ENCODE results near the gene MAP3K10. TPM values are rescaled to one million over a fixed set of nuclear protein-coding genes. Genes with fewer than 3 reads are reported as not detected.

The MAP3K10 gene
- 7.1 and 7.7 TPM in 2 replicates for total RNA-seq

GRCh38 chr19:40190891-40191835 lies at the start of gene MAP3K10:
TSS of gene MAP3K10 (plus strand) at chr19:40191426. CDS start at chr19:40192032, 606 bp downstream.

GRCh38 chr19:40217934-40218890 lies 27.0 kb downstream of the MAP3K10 start, which contains the start of gene TTC9B:
TSS of gene TTC9B (minus strand) at chr19:40218384. CDS start at chr19:40218381, 3 bp downstream.

Other genes starting within 250 kb of the MAP3K10 start
- gene PSMC4, start 220.3 kb upstream of the MAP3K10 start, total RNA-seq: 72.2 and 77.2 TPM in 2 replicates
- gene ZNF546, start 194.4 kb upstream of the MAP3K10 start, total RNA-seq: 8.5 and 9.8 TPM in 2 replicates
- gene ZNF780B, start 135.2 kb upstream of the MAP3K10 start, total RNA-seq: 20.3 and 31.8 TPM in 2 replicates
- 18.9 and 24.6 TPM in 2 replicates for gene ZNF780A, start 100.5 kb upstream of the MAP3K10 start, total RNA-seq
- gene TTC9B, start 27.0 kb downstream of the MAP3K10 start, total RNA-seq: not detected in 2 replicates
- 0.11 and 0.13 TPM in 2 replicates for gene CCNP, start 35.3 kb downstream of the MAP3K10 start, total RNA-seq
- gene AKT2, start 93.9 kb downstream of the MAP3K10 start, total RNA-seq: 102 and 105 TPM in 2 replicates
- 5.2 and 6.6 TPM in 2 replicates for gene C19orf47, start 157.0 kb downstream of the MAP3K10 start, total RNA-seq
- gene PLD3, start 157.3 kb downstream of the MAP3K10 start, total RNA-seq: 228 and 236 TPM in 2 replicates
- gene HIPK4, start 198.8 kb downstream of the MAP3K10 start, total RNA-seq: 0.32 and 0.39 TPM in 2 replicates
- gene PRX, start 222.0 kb downstream of the MAP3K10 start, total RNA-seq: 2.4 and 2.5 TPM in 2 replicates
- gene SERTAD1, start 234.6 kb downstream of the MAP3K10 start, total RNA-seq: 13.6 and 23.8 TPM in 2 replicates

Data from articular chondrocyte of knee joint (primary cell).